GM18511 (cell line): ENCODE measurements around the gene ERI3.

ENCODE experiments used
- ATAC-seq: cut with Tn5 transposase; IDR thresholded peaks from one replicate; pipeline ENCODE4 v1.9.1; 2021; ENCODE audit warnings: mild to moderate bottlenecking, moderate library complexity; ENCODE audit not compliant: unreplicated experiment

ERI3 gene, protein sequence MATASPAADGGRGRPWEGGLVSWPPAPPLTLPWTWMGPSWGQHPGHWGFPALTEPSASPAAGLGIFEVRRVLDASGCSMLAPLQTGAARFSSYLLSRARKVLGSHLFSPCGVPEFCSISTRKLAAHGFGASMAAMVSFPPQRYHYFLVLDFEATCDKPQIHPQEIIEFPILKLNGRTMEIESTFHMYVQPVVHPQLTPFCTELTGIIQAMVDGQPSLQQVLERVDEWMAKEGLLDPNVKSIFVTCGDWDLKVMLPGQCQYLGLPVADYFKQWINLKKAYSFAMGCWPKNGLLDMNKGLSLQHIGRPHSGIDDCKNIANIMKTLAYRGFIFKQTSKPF

DNA sequence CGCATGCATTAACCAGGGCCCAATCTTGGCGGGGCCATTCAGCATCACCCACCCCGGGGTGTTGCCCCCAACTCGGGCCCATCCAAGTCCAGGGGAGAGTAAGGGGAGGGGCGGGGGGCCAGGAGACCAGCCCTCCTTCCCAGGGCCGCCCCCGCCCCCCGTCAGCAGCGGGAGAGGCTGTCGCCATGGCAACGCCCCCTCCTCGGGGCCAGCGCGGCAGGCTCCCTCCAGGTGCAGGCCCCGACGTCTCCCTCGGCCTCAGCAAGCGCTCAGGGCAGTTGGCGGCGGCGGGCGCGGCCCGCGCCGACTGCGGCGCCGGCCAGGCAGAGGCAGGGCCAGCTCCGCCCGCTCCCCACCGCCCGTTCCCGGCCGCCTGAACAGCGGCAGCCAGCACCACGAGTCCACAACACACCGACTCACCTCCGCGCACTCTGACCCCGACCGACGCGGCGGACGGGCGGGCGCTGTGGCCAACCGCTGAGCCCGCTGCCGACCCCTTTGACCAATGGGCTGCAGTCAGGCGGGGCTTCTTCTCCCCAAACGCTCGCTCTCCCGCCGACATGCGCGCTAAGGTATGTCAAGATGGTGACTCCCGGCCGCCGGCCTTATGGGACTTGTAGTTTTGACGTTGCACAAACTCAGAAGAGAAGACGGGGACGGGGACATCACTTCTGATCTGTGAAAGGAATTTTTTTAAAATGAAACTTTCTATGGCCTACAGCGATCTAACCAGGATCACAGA lies at the start of gene ERI3:
Gene ERI3 (minus strand): TSS at position 418 of the 742 bp plus-strand sequence. CDS start 231 bp downstream, at position 187.
- peak; percentile 97 for ATAC-seq

DNA sequence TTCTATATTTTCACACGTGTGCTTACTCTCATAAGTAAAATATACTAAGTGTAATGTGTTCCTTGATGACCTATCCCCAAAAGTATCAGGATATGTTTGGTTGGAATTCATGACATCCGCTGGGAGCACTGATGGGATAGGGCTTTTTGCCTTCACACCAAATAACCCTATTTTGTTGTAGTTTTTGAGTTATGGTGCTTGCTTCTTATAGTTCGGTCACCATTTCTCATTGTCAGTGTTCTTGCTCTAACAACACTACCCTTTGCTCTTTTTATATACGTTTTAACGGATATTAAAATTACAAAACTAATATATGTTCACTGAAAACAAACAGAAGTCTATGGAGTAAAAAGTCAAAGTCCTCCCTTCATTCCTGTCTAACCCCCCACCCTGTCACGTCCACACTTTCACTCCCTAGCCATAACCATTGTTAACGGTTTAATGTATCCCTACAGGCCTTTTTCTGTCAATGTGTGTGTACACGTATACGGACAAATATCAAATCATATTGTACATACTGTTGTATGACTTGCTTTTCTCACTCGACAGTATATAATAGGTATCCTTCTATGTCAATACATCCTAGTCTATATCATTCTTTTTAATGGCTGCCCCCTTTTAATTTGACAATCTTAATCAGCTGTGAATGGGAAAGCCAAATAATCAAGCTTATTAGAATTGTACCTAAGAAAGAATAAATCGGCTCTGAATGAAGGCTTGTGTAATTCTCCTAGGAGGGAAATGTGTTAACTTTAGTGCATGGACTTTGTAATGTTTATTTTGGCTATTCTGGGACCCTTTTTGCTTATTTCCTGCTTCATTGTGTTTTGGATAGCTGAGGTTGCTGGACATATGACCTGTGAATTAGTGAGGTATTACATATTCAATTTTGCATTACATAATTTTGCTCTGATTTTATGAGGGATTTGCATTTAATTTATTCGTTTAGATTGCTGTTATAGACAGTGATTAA lies 46.5 kb upstream of the ERI3 start:
- no peak for ATAC-seq

DNA sequence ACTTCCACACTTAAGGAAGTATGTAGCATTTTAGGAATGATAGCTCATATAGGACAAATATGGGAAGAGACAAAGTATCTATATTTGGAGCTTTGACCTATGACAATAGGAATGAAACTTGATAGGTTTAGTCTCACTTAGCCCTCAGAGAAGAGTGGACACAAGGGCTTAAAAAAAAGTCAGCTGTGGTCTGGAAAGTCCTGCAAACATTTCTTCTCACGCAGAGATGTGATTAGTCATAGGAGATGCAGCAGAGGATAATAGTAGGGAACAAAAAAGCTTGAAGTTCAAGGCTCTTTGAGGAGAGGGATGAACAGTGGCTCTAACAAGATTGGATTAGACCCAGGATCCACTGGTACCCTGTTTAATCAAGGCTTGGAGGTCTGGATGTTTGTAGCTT lies 35.2 kb upstream of the ERI3 start:
- ATAC-seq: no peak

DNA sequence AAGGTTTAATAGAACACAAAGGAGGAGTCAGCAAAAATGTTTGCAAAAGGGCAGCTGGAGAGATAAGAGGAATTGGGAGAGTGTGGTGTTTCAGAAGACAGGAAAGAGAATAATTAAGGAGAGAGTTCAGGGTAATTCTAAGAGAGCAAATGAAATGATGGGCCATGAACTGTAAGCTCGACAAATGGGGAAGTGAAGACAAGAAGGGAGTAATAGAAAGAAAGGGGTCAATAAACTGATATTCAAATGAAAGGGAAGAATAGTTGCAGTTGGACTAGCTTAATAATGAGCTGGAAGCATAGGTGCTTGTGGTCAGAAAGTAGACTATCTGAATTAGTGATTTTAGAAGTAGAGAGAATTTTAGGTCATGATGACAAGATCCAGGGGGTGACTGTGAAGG lies 34.4 kb upstream of the ERI3 start:
- no peak for ATAC-seq

DNA sequence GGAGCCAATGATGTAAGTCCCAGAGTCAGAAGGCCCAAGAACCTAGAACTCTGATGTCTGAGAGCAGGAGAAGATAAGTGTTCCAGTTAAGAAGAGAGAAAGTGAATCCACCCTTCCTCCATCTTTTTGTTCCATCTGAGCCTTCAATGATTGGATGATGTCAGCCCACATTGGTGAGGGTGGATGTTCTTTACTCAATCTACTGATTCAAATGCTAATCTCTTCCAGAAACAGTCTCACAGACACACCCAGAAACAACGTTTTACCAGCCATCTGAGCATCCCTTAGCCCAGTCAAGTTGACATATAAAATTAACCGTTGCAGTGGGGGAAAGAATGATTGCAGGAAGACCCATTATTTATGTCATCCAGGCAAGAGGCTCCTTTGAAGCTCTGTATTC lies 33.5 kb upstream of the ERI3 start:
- ATAC-seq: no peak

DNA sequence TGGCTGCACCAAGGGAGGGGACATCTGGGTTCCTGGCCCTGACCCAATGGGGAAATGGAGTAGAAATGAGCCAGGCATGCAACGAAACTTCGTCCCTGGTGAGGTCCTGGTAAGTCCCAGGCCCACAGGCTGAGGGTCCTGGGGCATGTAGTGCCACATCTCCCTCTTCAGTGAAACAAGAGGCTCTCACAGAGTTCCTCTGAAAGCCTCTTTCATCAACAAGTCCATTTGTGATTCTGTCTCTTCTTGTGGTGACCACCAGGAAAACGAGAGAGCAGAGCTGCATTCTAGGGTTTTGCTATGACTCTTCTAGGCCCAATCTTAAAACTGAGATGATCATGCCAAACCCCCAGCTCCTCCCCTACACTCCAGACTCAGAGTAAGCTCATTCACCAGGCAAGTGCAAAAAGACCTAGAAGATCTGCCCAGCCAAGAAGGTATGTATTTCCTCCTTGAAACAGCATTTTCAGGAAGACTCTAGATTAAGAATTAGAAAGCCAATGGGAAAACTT lies 25.7 kb upstream of the ERI3 start:
- no peak for ATAC-seq

DNA sequence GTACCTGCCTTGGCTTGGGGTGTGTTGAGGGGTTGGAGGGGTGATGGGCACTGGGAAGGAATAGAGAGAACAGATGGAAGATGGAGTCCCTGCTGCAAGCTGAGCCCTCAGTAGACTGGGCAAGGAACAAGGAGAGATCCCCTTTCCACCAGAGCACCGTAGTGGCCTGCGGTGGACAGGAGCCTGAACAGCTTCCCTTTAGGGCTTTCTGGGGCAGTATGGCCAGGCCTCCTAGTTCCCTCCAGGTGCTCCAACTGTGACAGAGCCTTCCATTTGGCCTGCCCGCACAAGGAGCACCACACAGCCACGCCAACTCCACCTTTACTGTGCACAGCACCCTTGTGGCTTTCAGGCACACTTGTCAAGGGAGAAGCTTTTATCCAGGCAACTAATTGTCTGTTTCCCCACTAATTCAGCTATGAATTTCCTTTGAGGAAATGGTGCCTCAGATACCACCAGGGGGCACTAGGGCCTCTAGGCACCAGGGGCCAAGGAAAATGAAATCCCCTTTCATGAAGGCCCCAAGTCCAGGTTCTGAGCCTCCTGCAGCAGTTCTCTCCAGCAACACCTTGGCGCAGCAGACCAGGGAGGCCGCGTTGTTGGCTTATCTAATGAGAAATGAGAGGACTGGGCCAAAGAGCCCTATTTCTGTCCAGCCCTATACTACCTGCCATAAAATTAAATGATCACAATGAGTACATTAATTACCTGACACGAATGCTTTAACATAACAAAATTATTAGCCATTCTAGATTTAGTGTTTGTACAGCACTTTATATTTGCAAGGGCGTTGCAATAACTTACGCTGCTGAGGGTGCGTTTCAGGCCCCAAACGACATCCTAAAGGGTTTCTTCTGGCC lies 23.1 kb upstream of the ERI3 start:
- no peak for ATAC-seq

DNA sequence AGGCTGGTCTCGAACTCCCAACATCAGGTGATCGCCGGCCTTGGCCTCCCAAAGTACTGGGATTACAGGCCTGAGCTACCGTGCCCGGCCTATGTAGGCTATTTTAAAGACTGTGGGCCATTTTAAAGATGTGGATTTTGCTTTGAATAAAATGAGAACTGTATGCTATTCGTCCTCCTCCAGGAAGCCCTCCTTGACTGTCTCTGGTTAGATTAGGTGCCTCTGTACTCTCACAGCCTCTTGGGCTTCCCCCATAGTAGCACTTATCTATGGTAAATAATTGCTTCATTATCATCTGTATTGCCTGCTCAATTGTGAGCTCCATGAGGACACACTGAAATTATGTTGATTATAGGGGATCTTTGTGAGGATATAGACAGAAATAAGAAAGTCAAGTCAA lies 20.5 kb upstream of the ERI3 start:
- no peak for ATAC-seq

DNA sequence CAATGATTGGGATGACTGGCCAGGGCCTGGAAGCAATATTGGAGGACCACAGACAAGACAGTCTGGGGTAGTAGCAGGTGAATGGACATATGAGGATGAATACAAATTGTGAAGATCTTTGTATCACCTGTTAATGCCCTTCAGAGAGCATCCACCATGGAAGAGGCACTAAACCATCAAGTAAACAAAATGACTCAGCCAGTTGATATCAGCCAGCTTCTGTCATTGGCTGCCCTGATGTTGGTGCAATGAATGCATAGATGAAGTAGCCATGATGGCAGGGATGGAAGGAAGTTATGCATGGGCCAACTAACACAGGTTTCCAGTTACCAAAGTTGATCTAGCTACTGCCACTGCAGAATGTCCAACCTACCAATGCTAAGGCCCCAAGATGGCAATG lies 16.1 kb upstream of the ERI3 start:
- ATAC-seq: no peak

DNA sequence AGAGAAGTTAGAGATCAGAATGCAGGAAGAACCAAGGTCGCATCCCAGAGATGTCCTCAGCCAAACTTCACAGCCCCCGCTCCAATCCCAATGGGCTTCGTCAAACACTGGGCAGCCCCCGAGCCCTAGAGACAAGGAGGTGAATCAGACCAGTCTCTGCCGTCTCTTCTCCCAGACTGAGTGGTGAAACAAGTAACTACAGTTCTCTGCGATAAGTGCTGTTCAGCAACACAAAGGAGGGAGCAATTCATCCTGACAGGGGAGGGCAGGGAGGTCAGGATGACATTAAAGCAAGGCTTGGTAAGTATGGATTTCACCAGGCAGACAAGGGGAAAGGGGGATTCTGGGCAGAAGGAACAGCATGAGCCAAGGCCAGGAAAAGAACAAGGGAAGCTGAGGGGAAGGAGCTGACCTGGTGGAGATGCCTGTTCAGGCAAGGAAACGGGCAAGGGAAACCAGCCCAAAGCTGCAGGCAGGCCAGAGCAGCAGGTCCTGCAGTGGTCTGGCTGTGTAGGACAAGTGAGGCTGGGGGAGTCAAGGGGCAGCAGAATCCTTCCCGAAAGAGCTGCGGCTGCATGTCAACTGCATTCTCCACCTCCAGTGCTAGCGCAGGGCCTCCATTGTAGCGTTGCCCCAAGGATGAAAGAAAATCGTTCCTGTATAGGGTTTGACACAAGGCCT lies 13.6 kb upstream of the ERI3 start:
- no peak for ATAC-seq

DNA sequence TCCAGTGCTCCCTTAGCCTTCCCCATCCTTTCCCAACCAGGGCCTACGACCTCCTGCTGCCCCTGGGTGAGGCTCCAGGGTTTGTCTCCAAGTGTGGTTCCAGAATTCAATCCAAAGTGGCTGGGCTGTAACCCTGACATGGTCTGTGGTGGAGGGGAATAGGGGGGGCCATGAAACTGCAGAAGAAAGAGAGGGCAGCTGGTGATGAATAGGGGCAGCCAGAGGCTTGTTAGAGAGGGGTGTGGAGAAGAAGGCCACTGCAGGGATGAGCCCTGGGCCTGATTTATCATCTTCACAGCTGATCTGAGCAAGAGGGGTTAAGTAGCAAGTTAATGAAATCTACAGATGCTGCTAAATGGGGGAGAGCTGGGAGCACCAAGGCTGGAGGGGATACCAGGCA lies 12.9 kb upstream of the ERI3 start:
- ATAC-seq: no peak

DNA sequence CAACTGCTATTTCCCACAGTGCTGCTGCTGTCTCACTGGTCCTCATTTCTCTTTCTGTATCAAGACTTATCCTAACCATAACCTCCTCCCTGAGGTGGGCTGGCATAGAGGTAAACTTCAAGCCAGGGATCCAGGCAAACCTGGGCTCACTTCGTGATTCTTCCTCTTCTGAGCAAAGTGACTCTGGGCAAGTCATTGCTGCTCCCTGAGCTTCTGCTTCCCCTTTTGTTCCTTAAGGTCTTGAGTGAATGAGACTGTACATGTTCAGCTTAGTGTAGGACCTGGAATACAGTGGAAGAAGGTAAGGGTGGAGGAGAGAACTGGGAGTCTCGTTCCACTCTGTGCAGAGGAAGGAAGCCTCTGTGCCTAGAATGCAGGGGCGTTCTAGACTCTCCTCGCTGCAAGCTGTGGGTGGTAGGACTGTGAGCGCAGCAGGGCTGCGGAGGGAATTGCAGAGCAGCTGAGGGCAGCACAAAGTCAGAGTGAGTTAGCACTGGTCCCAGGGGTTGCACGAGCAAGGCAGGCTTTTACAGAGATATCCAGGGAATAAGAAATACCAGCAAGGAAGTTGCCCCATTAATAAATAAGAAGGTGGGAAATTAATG lies 11.4 kb upstream of the ERI3 start:
- ATAC-seq: no peak

DNA sequence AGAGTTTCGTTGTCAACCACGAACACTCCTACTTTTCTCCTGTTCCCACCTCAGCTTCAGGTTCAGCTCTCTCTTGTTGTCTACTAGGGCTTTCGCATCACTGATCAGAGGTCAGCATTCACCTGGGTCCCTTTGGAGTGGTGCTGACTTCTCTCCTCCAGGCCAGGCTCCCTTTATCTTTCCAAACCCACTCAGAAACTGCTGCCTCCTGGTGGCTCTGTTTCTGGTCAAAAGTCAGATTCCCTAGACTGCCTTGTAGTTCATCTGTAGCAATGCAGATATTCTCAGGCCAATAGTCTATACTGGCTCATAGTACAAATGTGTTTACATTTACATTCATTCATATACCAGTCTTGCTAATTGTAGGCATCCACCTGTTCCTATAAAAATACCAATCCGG lies 6.4 kb upstream of the ERI3 start:
- no peak for ATAC-seq

DNA sequence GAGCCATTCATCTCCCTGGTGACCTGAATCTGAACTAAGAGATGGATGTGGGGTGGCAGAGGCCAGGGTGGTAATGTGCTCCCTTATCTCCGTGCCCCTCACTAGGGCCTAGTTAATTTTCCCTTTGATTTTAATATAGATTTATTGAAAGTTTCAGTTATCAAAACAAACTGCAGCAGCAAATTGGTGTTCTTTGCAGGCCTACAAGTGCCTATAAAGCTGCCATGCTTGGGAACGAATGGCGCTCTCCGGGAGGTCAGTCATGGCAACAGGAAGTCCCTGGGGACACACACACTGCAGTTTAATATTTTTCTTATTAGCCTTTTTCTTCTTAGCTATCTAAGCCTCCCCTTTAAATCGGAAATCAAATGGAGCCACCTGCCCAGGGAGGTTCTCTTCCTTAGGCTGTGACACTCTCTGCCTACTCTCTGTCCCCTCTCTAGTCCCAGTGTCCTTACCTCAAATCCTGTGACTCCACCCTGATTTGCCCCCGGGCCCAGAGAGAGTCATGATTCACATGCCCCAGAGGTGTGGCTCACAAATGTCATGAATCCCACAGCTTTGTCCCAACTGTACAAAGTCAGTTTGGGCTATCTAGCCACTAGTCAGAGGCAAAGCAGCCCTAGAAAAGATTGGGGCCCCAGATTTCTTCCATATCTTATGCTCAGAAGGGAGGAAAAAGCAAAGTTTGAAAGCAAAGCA lies 4.3 kb upstream of the ERI3 start:
- ATAC-seq: no peak

DNA sequence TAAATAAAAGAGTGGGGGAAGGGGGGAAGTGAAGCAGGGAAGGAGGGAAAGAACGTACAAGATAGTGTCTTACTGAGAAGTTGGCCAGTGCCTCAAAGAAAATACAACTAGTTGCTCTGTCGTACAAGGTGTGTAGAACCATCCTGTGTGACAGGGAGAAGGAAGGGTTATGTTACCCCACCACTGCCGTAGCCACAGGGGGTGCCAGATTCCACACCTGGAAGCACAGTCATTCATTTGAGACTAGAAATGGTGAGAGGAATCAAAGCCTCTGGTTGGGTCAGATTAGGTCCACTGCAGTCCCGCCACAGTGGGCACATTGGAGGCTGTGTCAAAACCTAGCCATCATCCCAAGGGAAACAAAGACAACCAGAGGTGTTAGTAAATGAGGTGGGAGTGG lies 2.7 kb upstream of the ERI3 start:
- ATAC-seq: no peak

DNA sequence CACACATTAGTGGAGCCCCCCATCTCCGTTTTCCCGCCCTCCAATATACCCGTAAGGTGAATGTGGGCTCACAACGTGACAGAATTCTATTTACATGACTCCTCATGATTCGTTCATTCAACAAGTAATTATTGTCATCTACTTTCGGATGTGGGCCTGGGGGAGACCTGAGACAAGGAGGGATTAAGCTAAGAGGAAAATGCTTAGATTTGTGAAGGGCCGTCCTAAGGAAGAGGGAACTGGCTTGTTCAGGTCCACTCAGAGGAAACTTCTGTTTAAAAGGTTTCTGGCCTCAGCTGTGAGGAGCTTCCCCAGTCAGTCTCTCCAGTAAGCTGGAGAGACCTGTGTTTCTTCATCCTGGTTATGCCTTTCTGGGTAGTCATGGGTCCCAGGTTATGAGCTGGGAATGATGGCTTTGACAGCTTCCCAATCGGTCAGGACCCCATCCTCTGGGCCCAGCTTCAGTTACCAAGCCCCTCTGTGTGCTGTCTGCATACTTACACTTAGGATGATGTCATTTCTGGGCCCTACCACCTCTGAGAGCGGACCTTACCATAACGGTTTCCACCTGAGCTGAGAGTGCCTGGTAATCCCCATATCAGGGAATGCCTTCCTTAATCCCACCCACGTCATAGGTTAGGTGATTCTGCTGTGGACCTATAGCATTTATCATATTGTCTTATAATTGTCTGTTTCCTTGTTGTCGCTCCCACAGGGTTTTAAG lies 687 bp upstream of the ERI3 start:
- ATAC-seq: no peak

DNA sequence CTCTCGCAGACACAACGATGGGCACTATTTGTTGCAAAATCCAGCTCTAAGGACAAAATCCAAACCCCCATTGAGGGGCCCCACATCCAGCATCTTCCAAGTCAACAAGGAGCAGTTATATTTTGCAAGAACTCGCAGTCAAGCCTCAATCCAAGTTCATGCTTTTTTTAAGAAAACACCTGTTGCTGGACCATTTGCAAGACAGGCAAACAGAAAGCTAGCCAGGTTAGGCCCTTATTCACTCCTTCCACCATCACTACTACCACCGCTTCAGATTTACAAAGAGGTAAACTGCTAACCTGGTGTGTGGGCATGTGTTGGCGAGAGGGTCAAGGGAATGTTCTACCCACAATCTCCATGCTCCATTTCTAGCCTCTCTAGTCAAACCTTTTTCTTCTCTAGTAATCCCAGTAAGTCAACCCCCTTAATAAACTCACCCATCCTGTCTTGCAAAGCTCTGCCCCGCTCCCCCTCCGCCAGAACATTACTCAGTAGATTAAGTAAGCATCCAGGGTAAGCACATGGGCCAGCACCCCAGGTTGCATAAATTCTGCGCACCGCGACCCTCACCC lies 703 bp downstream of the ERI3 start:
- no peak for ATAC-seq

DNA sequence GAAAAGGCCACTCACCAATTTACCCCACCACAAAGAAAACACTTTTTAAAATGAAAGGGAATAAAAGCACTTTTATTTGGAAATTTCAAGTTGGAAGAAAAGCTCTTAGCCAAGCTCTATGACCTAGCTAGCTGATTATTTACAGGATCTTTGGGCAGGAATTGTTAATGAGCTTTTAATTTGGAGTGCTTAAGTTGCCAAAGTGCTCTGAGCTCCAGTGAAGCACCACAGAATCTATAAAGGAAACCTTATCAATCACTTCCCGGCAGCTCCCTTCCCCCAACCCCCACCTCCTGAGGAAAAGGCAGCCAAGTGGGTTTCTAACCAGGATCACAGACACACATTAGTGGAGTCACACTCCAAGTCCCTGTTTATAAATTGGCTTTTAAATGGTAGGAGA lies 1.5 kb downstream of the ERI3 start:
- ATAC-seq: no peak
